GM12878 (cell line): ENCODE results near the gene CRTC3.

ENCODE experiments used
- CTCF ChIP-seq, 3 experiments: IDR thresholded peaks in 2 of 3; conservative IDR thresholded peaks in 1 of 3; 2 replicates each; pipeline ENCODE4 v1.5.1; 2011; ENCODE audit warnings: low read depth in 3 of 3, low read length in 3 of 3, mild to moderate bottlenecking in 3 of 3, control low read depth in 2 of 3, moderate library complexity in 2 of 3, inconsistent platforms in 1 of 3, mixed read lengths in 1 of 3; ENCODE audit not compliant: control insufficient read depth in 2 of 3, insufficient read depth in 1 of 3; ENCODE audit errors: extremely low read depth in 1 of 3
- SREBF2 ChIP-seq: IDR thresholded peaks from 2 replicates; pipeline ENCODE4 v1.6.1; 2012; ENCODE audit warnings: mild to moderate bottlenecking, low read length

- TF ChIP-seq SREBF2 = no peak
- no peak for TF ChIP-seq CTCF (IDR thresholded peaks at IDR 0.05 in 2 of 3, conservative IDR thresholded peaks at IDR 0.05 in 1 of 3; ENCODE audit: control insufficient read depth in 2 of 3, extremely low read depth in 1 of 3, insufficient read depth in 1 of 3, low read depth in 3 of 3, low read length in 3 of 3)
Measured at GRCh38 chr15:90600954-90601353, 71.2 kb downstream of the CRTC3 start.
